Neutrophil (primary cell): ENCODE measurements around the gene ALLC.
"Not testable (repeated sequence)": the region's sequence is repeated elsewhere in the genome, so short reads cannot be mapped to it uniquely, and the experiment has no call there.

ENCODE experiments used
- H3K27ac ChIP-seq: fragments of 200-600 bp; sonication (generic); 2 replicates; pipeline ENCODE4 v1.5.1; 2016; ENCODE audit warnings: mild to moderate bottlenecking, moderate library complexity
- H3K27me3 ChIP-seq: fragments of 200-600 bp; sonication (generic); 2 replicates; pipeline ENCODE4 v1.6.0; 2016; ENCODE audit warnings: mild to moderate bottlenecking
- H3K36me3 ChIP-seq: fragments of 200-600 bp; sonication (generic); 2 replicates; pipeline ENCODE4 v1.5.1; 2017
- H3K4me1 ChIP-seq, 2 experiments: fragments of 200-600 bp in 1 of 2; sonication (generic) in 1 of 2; 1 replicate in 1 of 2; 2 replicates in 1 of 2; pipeline versions ENCODE4 v1.5.1 to v1.6.1; 2013 to 2016; ENCODE audit warnings: low read depth in 1 of 2, low read length in 1 of 2, mild to moderate bottlenecking in 1 of 2, moderate library complexity in 1 of 2; ENCODE audit not compliant: control insufficient read depth in 1 of 2, insufficient read depth in 1 of 2
- H3K4me3 ChIP-seq, 2 experiments: fragments of 200-600 bp in 1 of 2; sonication (generic) in 1 of 2; 1 replicate in 1 of 2; 2 replicates in 1 of 2; pipeline ENCODE4 v1.5.1; 2013 to 2016; ENCODE audit warnings: low read depth in 1 of 2, low read length in 1 of 2, mild to moderate bottlenecking in 1 of 2, moderate library complexity in 1 of 2
- H3K9me3 ChIP-seq: fragments of 200-600 bp; sonication (generic); 2 replicates; pipeline ENCODE4 v1.5.1; 2016
- CTCF ChIP-seq: fragments of 200-600 bp; sonication (generic); IDR thresholded peaks from 2 replicates; pipeline ENCODE4 v1.5.1; 2016; ENCODE audit warnings: antibody characterized with exemption

Gene ALLC

GRCh38 chr2:3657881-3658280 lies at the start of gene ALLC:
Gene ALLC (plus strand): TSS chr2:3658200. CDS start chr2:3671158, 12,958 bp downstream.
- no peak for TF ChIP-seq CTCF
- Histone ChIP-seq H3K4me3 (no peak within 1 kb of the TSS), H3K27ac (no peak within 1 kb of the TSS), H3K27me3 (peaks cover 29% of the 10 kb centered on the region), H3K4me1 (no peaks in the 10 kb centered on the region), H3K9me3 (no peaks in the 10 kb centered on the region), H3K36me3 (no peaks in the 10 kb centered on the region)

GRCh38 chr2:3608373-3609278 lies 49.4 kb upstream of the ALLC start:
- no peaks in the 10 kb centered on the region for H3K9me3 ChIP-seq
- H3K4me1 ChIP-seq, result no peaks in the 10 kb centered on the region
- no peaks in the 10 kb centered on the region for H3K27me3 ChIP-seq
- no peak overlapping the region for H3K4me3 ChIP-seq
- H3K27ac ChIP-seq, result no peak overlapping the region
- no peaks in the 10 kb centered on the region for H3K36me3 ChIP-seq
- TF ChIP-seq CTCF, result no peak

- not testable (repeated sequence) for H3K4me1 ChIP-seq, H3K9me3 ChIP-seq, H3K27me3 ChIP-seq, H3K4me3 ChIP-seq, H3K27ac ChIP-seq, H3K36me3 ChIP-seq
Measured at GRCh38 chr2:3609279-3609673, 48.7 kb upstream of the ALLC start.

- TF ChIP-seq CTCF, result no peak
- Histone ChIP-seq H3K27me3 (no peaks in the 10 kb centered on the region), H3K36me3 (no peaks in the 10 kb centered on the region), H3K4me1 (no peaks in the 10 kb centered on the region), H3K9me3 (no peaks in the 10 kb centered on the region), H3K4me3 (no peak overlapping the region), H3K27ac (no peak overlapping the region)
Measured at GRCh38 chr2:3610415-3610814, 47.6 kb upstream of the ALLC start.

- no peaks in the 10 kb centered on the region for H3K27me3 ChIP-seq
- no peak for TF ChIP-seq CTCF
- H3K4me3 ChIP-seq, result no peak overlapping the region
- H3K9me3 ChIP-seq, result no peaks in the 10 kb centered on the region
- no peak overlapping the region for H3K27ac ChIP-seq
- H3K4me1 ChIP-seq, result no peaks in the 10 kb centered on the region
- no peaks in the 10 kb centered on the region for H3K36me3 ChIP-seq
Measured at GRCh38 chr2:3610881-3611505, 47.0 kb upstream of the ALLC start.

- no peak overlapping the region for H3K4me3 ChIP-seq
- no peak for TF ChIP-seq CTCF
Measured at GRCh38 chr2:3611589-3611988, 46.4 kb upstream of the ALLC start.

More at GRCh38 chr2:3611589-3611988, 46.4 kb upstream of the ALLC start:
- Histone ChIP-seq H3K4me1 (no peaks in the 10 kb centered on the region), H3K9me3 (no peaks in the 10 kb centered on the region), H3K27ac (no peak overlapping the region), H3K27me3 (no peaks in the 10 kb centered on the region), H3K36me3 (no peaks in the 10 kb centered on the region)
